ENCODE measurements around the gene ZNF532.

Gene ZNF532

GRCh38 chr18:58958628-58959027 lies 94.0 kb downstream of the ZNF532 start:
- H3K4me3 ChIP-seq (ENCODE audit: low read depth, low read length) = no peak overlapping the region

GRCh38 chr18:58960508-58960907 lies 95.8 kb downstream of the ZNF532 start:
- no peak overlapping the region for H3K4me3 ChIP-seq (ENCODE audit: low read depth, low read length)
- TF ChIP-seq, protein P1, sequence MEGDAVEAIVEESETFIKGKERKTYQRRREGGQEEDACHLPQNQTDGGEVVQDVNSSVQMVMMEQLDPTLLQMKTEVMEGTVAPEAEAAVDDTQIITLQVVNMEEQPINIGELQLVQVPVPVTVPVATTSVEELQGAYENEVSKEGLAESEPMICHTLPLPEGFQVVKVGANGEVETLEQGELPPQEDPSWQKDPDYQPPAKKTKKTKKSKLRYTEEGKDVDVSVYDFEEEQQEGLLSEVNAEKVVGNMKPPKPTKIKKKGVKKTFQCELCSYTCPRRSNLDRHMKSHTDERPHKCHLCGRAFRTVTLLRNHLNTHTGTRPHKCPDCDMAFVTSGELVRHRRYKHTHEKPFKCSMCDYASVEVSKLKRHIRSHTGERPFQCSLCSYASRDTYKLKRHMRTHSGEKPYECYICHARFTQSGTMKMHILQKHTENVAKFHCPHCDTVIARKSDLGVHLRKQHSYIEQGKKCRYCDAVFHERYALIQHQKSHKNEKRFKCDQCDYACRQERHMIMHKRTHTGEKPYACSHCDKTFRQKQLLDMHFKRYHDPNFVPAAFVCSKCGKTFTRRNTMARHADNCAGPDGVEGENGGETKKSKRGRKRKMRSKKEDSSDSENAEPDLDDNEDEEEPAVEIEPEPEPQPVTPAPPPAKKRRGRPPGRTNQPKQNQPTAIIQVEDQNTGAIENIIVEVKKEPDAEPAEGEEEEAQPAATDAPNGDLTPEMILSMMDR (IDR thresholded peaks at IDR 0.05; ENCODE audit: low read depth, low read length) = no peak

More at GRCh38 chr18:58958628-58959027, 94.0 kb downstream of the ZNF532 start:
- TF ChIP-seq, protein P1 (IDR thresholded peaks at IDR 0.05; ENCODE audit: low read depth, low read length) = no peak

DNA sequence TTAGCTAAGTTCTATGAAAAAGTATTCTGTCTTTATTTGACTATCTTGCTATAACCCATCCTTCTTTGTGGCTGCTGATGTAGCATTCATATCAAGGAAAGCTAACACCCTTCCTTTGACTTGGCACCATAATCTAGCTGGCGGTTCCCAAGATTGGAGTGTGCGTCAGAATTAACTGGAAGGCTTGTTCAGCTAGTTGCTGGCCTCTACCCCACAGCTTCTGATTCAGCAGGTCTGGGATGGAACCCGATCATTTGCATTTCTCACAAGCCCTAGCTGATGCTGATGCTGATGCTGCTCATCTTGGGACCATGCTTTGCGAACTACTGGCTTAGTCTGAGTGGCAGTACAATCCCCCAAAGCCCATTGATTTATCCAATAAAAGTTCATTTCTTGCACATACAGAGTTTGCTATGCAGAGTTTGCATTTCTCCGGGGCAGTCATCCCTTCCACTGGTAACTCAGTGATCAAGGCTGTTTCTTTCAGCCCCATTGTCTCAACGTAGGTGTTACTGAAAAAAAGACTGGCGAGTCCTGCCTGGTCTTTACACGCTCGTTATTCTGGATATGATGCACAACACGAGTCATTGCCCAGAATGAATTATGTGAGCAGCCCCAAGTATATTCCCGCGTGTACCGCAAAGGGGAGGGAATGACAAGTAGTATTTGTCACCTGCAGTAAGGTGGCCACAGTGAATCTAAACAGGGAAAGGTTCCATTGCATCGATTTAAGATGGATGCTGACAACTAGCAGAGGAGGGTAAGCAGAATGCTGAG lies 96.5 kb downstream of the ZNF532 start:
- TF ChIP-seq, protein P1 (IDR thresholded peaks at IDR 0.05; ENCODE audit: low read depth, low read length) = no peak
- no peak overlapping the region for H3K4me3 ChIP-seq (ENCODE audit: low read depth, low read length)

DNA sequence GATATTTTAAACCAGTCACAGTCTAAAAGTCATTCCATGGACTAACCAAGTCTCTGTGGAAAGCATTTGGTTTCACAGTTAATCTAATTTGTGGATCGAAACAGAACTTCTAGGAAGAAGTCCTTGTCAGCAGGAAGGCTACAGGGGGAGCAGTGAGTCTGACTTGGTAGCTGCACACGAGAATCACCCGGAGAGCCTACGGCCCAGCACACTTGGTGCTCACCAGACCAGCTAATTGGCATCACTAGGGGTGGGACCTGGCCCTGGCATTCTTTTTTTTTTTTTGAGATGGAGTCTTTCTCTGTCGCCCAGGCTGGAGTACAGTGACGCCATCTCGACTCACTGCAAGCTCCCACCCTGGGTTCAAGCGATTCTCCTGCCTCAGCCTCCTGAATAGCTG lies 97.7 kb downstream of the ZNF532 start:
- TF ChIP-seq, protein P1 (IDR thresholded peaks at IDR 0.05; ENCODE audit: low read depth, low read length) = no peak
- no peak overlapping the region for H3K4me3 ChIP-seq (ENCODE audit: low read depth, low read length)

DNA sequence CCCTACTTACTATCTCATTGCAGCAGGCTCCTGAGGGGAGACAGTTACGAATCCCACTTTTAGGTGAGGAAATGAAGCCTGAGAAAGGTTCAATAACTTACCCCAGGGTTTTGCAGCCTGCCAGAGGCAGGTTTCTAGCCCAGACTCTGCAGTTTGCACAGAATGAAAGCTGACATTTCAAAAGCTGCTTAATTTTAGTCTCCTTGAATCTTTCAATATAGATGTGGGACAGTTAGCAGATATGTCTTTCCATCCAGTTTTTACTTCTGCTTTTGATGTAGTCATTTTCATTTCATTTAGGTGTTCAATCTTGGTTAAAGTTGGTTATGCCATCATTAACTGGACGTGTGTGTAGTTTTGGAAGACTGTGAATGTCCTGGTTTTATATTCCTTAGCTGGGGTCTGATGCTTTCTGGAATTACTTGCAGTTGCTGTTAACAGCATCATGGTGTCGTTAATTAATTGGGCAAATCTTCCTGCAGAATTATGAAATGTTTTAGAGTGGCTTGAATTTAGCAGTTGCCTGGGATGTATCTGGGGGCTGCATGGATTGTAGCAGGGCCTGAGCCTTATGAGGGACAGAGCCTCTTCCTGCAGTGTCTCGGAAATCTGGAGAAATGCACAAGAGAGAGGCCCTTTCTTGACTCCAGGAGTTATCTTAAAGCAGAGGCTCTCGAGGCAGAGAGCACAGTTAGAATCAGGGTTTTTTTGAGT lies 100.8 kb downstream of the ZNF532 start:
- H3K4me3 ChIP-seq (ENCODE audit: low read depth, low read length) = no peak overlapping the region
- TF ChIP-seq, protein P1 (IDR thresholded peaks at IDR 0.05; ENCODE audit: low read depth, low read length) = no peak

DNA sequence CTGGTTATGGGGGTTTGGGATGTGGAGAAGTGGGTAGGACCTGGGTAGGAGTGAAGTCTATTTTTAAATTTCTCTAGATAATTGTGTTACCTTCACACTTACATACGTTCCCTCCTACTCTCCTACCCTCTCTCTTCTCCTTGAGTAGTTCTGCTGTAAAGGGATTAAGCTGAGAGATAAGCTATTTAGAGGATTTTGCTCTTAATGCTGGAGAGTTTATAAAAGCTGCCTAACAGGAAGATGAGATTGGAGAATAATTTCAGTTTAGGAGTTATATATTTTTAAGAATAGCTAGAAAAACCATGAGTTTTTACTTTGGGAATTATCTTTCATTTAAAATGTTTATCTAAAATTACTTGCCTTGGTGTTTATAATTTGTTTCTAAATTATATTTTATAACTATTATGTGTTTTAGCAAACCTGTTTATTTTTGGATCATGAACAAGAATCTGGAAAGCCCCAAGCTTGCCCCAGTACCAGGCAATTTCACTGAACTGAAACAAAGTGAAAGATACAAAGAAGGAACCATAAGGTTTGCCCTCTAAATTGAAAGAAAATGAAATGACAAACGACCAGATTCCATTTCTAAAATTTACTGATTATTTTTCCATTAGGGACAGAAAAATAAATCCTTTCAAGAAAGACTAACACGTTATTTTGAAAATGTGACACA lies 101.5 kb downstream of the ZNF532 start:
- TF ChIP-seq, protein P1 (IDR thresholded peaks at IDR 0.05; ENCODE audit: low read depth, low read length) = no peak
- H3K4me3 ChIP-seq (ENCODE audit: low read depth, low read length) = no peak overlapping the region
